Embryonic facial prominence (tissue), 1 donor: ENCODE results near the gene PPFIA4.

ENCODE experiments used
- DNase-seq: peaks from one replicate; pipeline ENCODE4 v3.0.0-alpha.2; 2016; ENCODE audit errors: extremely low spot score

The PPFIA4 gene

DNA sequence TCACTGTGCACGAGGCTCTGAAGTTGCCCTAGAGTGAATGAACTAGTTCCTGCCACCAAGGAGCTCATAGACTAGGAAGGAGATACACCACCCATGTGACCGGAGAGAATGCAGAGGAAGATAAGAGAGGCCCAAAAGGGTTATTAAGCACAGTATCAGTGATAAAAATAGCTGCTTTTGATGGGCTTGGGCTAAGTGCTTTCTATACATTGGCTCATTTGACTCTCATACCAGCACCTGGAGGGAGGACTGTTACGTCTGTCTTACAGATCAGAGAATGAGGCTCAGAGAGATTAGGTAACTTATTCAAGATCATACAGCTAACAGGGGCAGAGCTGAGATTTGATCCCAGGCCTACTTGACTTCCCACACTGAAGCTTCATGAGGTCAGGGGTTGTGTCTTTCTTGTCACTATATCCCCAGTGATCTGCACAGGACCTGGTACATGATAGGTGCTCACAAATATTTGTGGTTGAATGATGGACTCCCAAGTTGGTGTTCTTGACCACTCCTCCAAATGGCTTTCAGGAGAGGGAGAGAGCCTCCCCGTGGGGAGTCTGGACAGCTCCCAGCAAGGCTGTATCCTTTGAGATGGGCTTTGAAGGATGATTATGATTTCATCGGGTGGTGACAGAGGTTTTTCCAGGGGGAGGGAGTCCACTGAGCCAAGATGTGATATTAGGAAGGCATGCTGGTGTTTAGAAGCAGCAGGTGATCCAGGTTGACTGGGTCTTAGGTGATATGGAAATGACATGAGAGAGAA, 14.4 kb downstream of the PPFIA4 start:
- DNase-seq: no peak

DNA sequence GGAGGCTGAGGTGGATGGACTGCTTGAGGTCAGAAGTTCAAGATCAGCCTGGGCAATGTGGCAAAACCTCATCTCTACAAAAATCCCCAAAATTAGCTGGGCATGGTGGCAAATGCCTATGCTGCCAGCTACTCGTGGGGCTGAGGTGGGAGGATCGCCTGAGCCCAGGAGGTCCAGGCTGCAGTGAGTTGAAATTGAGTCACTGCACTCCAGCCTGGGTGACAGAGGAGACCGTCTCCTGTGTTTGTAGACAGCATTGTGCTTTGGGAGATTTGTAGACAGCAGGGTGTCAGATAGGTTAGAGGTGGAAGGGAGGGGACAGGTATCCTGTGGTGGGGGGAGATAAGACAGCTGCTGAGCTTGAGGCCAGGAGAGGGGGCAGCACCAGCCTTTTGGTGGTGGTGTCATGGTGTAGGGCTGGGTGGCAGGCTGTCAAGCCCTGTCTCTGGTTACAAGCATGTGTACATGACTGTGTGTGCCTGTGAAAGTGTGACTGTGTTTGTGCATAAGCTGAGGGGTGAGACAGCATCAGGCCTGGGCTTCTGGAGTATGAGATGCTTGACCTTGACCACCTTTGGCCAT, 15.2 kb downstream of the PPFIA4 start:
- DNase-seq: no peak

DNA sequence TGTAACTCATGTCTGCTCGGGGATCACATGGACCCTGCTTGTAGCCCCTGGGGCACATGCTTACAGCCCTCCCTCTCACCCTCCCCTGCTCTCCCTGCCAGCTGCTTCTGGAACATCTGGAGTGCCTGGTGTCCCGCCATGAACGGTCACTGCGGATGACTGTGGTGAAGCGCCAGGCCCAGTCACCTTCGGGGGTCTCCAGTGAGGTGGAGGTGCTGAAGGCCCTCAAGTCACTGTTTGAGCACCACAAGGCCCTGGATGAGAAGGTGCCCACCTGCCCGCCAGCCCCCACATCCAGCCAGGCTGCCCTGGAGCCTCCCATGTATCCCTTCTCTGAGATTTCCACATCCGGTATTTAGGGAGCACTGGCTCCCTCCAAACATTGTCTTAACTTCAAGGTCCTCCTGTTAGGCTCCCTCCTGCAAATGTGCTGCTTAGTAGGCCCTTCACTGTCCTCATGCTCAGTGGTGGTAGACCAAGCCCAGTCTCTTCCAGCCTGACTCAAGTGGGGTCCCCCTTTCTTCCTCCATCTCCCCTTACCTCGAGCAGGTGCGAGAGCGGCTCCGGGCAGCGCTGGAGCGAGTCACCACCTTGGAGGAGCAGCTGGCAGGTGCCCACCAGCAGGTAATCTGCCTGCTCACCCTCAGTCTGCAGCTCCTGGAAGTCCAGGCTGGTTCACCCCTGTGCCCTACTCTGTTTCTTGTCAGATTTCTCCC, 17.7 kb downstream of the PPFIA4 start:
- no peak for DNase-seq

DNA sequence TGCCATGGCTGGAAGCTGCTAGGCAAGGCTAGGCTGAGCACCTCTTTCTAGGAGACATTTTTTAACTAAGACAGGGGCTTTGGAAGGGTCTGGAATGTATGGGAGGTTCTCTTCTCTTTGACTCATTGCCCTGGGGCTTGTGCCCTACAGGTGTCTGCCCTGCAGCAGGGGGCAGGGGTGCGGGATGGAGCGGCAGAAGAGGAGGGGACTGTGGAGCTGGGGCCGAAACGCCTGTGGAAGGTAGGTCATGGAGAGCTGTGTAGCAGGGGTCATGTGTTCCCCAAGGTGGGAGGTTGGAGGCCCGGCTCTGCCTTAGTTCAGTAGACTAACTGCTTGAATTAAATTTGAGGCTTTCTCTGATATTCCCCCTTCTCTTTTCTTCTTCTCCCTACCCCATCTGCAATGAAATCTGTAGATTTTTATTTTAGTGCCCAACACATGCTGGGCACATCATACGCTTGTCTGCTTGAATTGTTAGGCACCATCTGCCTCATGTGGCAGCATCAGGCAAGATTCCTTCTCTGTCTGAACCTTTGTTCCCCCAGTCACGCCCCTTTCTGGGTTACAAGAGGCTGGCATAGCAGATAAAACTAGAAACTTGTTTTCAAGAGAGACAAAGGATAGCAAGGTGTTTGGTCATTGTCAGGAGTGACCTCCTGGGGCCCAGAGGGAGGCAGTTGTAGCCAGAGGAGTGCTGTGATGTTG, 18.4 kb downstream of the PPFIA4 start:
- no peak for DNase-seq

DNA sequence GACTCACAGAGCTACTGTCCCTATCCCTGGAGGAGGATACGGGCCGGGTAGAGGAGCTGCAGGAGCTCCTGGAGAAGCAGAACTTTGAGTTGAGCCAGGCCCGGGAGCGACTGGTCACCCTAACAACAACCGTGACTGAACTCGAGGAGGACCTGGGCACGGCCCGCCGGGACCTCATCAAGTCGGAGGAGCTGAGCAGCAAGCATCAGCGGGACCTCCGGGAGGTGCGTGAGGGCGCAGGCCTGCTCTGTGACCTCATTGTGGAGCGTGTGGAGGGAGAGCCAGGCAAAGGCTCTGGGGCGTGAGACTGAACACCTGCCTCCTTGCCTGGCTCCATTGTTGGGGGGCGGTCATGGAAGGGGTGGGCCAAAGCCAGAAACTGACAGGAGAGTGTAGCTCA, 19.0 kb downstream of the PPFIA4 start:
- no peak for DNase-seq

DNA sequence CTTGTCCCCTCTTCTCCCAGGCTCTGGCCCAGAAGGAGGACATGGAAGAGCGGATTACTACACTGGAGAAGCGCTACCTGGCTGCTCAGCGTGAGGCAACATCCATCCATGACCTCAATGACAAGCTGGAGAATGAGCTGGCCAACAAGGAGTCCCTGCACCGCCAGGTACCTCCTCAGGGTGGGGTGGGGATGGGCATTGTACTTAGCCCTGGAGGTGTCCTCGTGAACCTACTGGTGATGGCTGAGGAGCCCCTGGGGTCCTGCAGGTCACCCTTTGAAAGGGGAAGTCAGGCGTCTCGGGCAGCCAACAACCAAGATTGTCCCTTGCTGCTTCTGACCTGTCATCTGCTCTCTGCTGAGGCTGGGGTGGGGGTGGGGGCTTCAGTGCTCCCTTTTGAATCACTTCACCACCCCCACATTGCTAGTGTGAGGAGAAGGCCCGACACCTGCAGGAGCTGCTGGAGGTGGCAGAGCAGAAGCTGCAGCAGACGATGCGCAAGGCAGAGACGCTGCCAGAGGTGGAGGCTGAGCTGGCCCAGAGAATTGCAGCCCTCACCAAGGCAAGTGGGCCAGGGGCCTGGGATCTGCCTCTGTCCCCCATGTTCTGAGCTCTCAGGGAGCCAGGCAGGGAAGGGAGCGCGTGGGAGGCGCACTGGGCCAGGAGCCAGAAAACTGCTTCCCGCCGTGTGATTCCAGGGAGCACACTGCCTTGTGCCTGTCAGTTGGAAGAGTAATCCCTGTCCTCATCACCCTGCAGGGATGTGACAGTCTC, 19.7 kb downstream of the PPFIA4 start:
- DNase-seq: no peak

DNA sequence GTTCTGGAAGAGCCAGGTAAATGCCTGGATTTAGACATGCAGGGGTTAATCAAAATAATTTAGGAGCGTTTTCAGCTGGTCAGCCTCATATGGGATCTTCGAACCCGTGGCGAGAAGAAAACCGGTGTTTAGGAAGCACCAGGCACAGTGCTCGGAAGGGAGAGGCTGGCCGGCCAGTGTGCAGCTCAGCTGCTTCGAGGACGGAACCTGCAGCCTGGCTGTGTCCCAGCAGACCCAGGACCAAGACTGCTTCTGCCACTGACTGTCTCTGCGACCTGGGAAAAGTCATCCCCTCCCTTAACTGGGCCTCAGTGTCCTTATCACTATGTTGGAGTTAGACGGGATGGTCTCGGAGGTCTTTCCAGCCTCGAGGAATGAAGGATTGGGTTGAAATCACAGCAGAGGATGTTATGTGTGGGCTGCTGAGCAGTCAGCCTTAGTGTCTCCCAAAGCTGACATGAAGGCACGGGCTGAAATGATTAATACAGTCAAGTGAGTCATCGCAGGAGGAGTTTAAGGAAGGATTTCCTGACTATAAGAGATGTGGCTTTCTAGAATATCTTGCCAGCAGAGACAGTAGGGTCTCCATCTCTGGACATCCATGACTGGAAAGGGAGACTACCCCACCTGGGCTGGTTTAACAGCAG, 20.8 kb downstream of the PPFIA4 start:
- no peak for DNase-seq

DNA sequence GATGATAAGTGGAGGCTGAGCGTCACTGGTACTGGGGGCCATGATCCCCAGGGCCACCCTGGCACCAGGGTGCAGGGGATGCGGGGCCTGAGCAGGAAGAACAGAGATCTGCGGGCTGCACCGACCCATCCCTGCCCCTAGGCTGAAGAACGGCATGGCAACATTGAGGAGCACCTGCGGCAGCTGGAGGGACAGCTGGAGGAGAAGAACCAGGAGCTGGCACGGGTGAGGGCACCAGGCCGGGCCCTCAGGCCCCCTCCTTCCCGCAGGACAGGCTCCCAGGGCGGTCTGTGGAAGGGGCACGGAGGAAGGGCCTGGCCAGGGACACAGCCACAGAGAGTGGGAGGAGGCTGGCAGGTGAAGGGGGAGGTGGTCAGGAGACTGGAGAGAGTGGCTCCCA, 21.8 kb downstream of the PPFIA4 start:
- no peak for DNase-seq

DNA sequence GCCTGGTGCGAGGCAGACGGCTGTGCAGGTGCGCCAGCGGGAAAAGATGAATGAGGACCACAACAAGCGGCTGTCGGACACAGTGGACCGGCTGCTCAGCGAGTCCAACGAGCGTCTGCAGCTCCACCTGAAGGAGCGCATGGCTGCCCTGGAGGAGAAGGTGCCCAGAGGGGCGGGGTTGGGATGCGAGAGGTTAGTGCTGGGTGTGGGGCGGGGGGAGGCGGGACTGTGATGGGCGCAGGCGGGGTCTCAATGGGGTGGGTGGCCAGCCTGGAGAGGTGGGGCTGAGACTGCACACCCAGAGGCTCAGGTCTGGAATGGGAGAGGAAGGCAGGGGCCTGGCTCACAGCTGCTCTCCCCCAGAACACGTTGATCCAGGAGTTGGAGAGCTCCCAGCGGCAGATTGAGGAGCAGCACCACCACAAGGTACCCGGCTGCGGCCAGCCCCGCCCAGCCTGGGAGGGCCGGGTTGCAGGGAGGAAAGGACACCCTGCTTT, 22.3 kb downstream of the PPFIA4 start:
- no peak for DNase-seq

DNA sequence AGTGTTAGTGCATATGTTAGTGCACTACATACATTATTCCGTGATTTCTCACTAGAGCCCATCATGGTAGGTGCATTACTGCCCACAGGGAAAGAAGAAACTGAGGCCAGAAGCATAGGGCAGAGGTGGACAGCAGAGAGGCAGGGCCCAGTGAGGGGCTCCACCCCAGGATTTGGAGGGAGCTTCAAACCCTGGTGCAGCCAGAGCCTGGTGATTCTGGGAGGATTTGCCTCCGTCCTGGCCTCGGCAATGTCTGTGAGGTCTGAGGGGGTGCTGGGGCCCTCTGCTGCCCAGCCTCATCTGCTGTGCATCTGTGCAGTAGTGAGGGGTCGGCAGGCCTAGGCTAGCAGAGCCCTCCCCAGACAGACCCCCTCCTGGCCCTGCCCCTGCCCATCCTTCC, 22.8 kb downstream of the PPFIA4 start:
- no peak for DNase-seq

DNA sequence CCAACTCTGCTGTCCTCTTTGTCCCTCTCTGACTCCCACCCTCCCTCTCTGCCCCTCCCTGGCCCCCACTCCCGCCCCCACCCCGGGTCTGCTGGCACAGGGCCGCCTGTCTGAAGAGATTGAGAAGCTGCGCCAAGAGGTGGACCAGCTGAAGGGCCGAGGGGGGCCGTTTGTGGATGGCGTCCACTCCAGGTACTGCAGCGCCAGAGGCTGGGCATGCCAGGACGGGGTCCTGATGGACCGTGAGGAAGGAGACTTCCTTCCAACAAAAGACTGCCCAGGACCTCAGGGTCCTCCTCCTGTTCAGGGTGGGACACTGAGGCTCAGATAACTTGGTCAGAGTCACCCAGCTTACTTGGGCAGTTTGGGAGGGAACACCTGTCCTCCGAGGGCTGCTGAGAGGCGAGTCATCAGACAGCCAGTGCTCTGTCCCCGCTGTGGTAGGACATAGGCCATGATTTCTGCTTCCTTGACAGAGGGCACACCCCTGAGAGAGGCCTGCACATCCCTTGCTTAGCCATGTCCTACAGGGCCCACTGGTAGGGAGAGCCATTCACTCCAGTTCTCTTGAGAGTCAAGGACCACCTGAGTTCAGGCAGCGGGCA, 23.4 kb downstream of the PPFIA4 start:
- no peak for DNase-seq

DNA sequence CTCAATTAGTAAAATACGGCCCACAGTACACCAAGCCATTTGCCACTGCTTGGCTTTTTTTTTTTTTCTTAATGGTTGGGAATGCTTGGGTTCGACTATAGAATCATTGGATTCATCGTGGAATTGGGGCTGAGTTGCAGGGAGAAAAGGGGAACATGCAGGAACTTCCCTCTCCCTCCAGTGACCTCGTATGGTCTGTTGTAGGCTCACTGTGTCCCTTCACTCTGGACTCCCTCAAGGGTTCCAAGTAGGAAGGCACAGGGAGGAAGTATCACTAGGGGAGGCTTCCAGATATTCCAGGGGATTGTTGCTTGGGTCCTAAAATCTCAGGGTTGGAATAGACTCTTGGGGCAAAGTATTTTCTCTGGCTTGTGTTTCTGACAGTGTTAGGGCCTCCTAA, 24.5 kb downstream of the PPFIA4 start:
- DNase-seq: no peak

DNA sequence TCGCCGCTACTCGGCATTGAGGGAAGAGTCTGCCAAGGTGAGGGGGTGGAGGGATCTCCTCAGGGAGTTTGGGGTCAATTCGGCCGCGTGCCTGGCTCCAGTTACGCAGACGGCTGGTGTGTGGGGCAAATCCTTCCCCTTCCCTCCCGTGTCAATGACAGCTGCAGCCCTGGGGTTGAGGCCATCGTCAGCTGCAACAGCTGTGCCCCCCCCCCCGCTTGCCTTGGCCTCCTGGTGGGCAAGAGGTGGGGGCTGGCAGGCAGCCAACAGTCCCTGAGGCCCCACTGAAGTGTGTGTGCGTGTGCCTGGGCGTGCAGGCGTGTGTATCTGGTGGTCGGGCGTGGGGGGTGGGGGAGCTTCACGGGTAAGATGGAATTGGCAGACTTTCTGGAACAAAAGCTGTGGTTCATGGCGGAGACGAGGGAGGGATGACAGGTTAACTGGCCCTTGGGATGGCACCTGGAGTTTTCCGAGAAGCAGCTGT, 25.6 kb downstream of the PPFIA4 start:
- DNase-seq: peak; percentile 31

DNA sequence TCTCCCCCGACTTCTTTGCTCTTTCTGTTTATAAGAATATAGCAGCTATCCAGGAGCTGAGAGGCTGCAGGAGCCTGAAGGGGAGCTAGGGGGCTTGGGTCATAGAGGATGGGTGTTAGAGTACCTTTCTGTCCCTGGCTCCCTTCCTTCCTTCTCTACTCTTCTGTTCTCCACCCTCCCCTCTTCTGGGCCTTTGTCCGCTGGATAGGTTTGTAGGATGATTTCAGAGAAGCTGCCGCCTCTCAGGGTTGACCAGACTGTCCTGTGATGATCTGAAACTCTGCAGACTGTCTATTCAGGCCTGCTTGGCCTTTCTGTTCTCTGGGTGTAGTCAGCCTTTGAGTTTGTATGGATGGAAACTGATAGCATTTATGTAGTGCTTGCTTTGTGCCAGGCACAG, 26.3 kb downstream of the PPFIA4 start:
- no peak for DNase-seq

DNA sequence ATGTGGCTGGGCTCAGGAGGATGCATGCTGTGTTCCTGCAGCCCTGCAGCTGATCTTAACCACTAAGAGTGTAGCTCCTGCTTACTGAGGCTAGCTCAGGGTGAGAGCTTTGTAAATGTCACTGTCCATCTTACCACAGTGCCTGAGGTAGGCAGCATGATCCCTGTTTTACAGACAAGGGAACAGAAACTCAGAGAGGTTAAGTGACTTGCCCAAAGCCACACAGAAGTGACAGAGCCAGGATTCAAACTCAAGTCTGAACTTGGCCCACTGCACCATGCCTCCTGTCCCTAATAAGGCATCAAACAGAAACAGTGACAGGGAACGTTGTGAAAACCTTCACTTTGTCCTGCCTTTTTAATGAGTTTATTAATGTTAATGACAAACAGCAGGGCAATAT, 27.9 kb downstream of the PPFIA4 start:
- no peak for DNase-seq

DNA sequence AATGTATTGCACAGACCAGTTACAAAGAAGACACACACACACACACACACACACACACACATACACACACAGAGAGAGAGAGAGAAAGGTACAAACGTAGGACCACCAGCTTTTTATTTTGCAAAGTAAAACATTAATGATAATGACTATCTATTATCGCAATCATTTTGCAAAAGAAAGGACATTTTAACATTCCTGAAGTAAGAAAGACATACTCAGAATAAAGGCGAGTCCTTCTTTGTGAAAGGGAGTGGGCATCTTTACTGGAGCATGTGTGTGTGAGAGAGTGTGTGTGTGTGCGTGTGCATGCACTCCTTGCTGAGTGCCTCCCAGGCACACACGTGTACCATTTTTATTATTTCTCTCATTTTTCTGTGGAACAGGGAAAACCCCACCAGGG, 28.4 kb downstream of the PPFIA4 start:
- no peak for DNase-seq

DNA sequence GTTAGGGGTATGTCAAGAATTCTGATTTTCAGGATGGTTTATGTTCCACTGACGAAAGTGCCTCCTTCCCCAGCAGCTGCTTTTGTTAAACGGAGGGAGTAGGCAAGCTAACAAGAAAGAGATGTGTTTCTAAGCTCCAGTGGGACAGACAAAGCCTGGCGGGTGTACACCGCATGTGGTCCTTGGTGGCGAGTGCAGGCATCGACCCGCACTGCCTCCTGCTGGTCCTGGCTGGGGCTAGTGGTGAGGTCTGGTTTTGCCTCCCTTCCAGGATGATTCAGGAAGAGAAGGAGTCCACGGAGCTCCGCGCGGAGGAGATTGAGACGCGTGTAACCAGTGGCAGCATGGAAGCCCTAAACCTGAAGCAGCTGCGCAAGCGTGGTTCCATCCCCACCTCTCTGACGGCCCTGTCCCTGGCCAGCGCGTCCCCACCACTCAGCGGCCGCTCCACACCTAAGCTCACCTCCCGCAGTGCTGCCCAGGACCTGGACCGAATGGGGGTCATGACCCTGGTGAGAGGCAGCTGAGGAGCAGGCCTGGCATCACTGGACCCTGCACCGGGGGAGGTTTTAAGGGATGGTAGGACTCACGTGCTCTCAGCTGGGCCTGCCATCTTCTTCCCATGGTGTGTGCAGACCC, 29.0 kb downstream of the PPFIA4 start:
- DNase-seq: no peak

DNA sequence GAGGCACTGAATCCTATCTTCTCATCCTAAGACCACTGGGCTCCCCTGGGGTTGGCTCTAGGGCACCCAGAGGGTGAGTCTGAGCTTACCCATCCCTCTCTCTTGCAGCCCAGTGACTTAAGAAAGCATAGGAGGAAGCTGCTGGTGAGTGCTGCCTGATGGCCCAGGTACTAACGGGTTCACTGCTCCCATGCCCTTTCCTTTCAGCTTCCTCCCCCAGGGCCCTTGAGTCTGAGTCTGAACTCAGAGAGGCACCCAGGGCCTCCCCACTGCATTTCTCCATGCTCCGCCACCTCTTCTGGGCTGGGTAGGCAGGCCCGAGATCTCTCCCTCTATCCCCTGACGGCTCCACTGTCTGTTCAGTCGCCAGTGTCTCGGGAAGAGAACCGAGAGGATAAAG, 29.7 kb downstream of the PPFIA4 start:
- DNase-seq: no peak

DNA sequence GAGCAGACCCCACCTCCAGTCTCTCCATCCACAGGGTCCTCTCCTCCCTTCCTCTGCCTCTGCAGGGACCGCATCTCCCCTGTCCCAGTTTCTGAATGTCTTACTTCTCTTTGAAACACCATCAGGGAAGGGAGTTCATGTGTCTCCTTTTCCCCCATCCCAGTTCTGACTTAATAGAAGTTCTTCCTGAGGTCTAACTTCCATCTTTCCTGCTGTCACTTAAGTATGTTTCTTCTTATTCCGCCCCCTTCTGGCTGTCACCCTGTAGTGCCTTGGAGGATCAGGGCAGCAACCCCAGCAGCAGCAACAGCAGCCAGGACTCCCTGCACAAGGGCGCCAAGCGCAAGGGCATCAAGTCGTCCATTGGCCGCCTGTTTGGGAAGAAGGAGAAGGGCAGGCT, 30.2 kb downstream of the PPFIA4 start:
- no peak for DNase-seq
